NB4 (cell line): ENCODE results near the gene PRKCE.

Experiments used
- CTCF ChIP-seq: IDR thresholded peaks from one replicate; pipeline ENCODE4 v1.5.1; 2012; ENCODE audit warnings: low read depth, low read length
- POLR2A ChIP-seq: IDR thresholded peaks from 2 replicates; pipeline ENCODE4 v1.6.1; 2011; ENCODE audit warnings: mild to moderate bottlenecking; ENCODE audit not compliant: insufficient read length; ENCODE audit errors: extremely low read depth

DNA sequence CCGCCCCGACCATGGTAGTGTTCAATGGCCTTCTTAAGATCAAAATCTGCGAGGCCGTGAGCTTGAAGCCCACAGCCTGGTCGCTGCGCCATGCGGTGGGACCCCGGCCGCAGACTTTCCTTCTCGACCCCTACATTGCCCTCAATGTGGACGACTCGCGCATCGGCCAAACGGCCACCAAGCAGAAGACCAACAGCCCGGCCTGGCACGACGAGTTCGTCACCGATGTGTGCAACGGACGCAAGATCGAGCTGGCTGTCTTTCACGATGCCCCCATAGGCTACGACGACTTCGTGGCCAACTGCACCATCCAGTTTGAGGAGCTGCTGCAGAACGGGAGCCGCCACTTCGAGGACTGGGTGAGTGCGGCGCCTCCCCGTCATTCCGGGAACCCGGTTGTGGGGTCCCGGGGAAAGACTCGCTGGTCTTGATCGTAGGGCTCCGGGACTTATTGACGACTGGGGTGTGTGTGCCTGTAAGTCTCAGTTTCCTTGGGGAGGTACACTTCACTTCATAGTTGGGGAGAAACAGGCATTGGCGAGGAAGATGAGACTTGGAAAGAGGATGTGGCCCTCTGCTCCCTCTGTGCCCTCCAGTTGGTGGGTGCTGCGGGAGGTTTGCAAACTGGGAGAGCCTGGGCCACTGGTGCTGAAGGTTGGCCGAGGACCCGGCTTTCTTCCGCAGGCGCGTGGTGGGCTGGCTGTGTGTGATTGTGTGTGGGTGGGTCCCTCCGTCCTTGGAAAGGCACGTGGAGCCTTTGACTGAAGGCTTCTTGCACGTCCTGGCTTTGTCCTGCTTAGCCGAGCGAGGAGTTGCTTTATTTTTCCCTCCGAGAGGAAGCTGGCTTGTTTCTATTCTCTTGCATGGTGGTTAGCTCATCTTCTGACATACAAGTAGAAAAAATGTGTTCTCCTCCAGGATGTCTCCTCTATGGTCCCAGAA, 886 bp downstream of the PRKCE start:
- TF ChIP-seq CTCF, result no peak
- no peak for TF ChIP-seq POLR2A
